ENCODE data around the gene EOLA1.

Gene EOLA1

GRCh38 chrX:149513825-149514428, 26.9 kb upstream of the EOLA1 start:
- no peak overlapping the region for H4K8ac ChIP-seq (ENCODE audit: low read depth, low read length)
- WGBS, 2 donors (ENCODE audit: extremely low coverage in 2 of 2, insufficient read length in 2 of 2, insufficient replicate concordance in 1 of 2) = no CpG with 5 or more reads among the region's 9 CpGs
- H3K4me1 ChIP-seq (ENCODE audit: control insufficient read depth in 2 of 2, insufficient read depth in 1 of 2, low read depth in 1 of 2, low read length in 2 of 2) = peaks cover 0 to 2% of the 10 kb centered on the region in 2 donors
- no peak overlapping the region for H2AK5ac ChIP-seq (ENCODE audit: low read depth, low read length)
- H2BK120ac ChIP-seq (ENCODE audit: low read depth, low read length) = no peak overlapping the region
- no peak overlapping the region for H3K18ac ChIP-seq (ENCODE audit: low read length)
- no peak overlapping the region for H2AFZ ChIP-seq (ENCODE audit: low read length)
- no peak overlapping the region for H3K4me3 ChIP-seq (ENCODE audit: low read length in 2 of 2)
- H2BK15ac ChIP-seq (ENCODE audit: low read length) = no peak overlapping the region
- H3K36me3 ChIP-seq (replicated peaks in 1 of 2; ENCODE audit: control insufficient read depth in 2 of 2, insufficient read depth in 2 of 2, low read length in 2 of 2) = no peaks in the 10 kb centered on the region
- H3K9me3 ChIP-seq (replicated peaks in 1 of 2; ENCODE audit: control insufficient read depth in 2 of 2, insufficient read depth in 1 of 2, low read depth in 1 of 2, low read length in 2 of 2) = no peaks in the 10 kb centered on the region
- H3K14ac ChIP-seq (ENCODE audit: low read length) = no peak overlapping the region
- H3K27ac ChIP-seq (replicated peaks; ENCODE audit: low read length) = no peak overlapping the region
- H3K79me1 ChIP-seq (ENCODE audit: low read depth, low read length) = no peaks in the 10 kb centered on the region
- no peak overlapping the region for H4K91ac ChIP-seq (ENCODE audit: low read depth, low read length, poor library complexity)
- H3K4me2 ChIP-seq (ENCODE audit: insufficient read depth, low read length, poor library complexity, severe bottlenecking) = no peak overlapping the region
- no peak overlapping the region for H3K23ac ChIP-seq (ENCODE audit: low read depth, low read length, poor library complexity)
- H3K9ac ChIP-seq (ENCODE audit: low read depth, low read length, poor library complexity) = no peak overlapping the region
- DNase-seq (ENCODE audit: low spot score) = no peak
- H2BK12ac ChIP-seq (ENCODE audit: low read length) = no peak overlapping the region
- H3K4ac ChIP-seq (ENCODE audit: low read length) = no peak overlapping the region
- H2BK5ac ChIP-seq (ENCODE audit: low read length) = no peak overlapping the region
- H3K27me3 ChIP-seq (ENCODE audit: control insufficient read depth in 3 of 3, insufficient read depth in 3 of 3, low read depth in 1 of 3, low read length in 3 of 3) = peaks cover 0 to 8% (median 0%) of the 10 kb centered on the region in 3 experiments

DNA sequence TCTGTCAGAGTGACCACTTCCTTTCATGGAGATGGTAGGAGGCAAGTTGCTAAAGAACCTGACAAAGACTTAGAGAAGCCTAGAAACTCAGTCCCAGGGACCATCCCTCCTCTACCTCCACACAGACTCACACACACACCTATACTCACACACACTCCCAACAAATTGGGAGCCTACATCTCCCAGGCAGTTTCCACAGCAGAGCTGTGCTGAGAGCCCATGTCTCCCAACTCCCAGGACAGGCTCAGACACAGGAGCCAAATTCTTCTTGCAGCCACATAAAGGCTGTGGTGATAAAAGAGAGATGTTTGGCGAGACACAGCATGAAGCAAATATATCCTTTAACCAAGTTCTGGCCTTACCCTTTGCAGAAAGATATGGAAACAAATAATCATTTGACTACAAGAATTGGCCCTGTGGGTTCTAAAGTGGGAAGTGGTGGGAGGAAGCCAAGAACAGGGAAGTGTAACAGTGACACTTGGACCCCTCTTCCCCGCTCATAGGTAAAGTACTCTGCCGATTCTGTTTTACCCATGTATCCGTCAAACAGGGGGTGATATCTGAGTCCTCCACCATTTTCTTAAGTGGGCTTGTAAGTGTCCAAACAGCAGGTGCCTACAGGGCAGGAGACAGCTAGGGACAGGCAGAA, 24.7 kb upstream of the EOLA1 start:
- no CpG with 5 or more reads among the region's 4 CpGs for WGBS, 2 donors (ENCODE audit: extremely low coverage in 2 of 2, insufficient read length in 2 of 2, insufficient replicate concordance in 1 of 2)
- Histone ChIP-seq H2AFZ (ENCODE audit: low read length) (no peak overlapping the region), H3K4me2 (ENCODE audit: insufficient read depth, low read length, poor library complexity, severe bottlenecking) (no peak overlapping the region), H3K4me1 (ENCODE audit: control insufficient read depth in 2 of 2, insufficient read depth in 1 of 2, low read depth in 1 of 2, low read length in 2 of 2) (peaks cover 0 to 2% of the 10 kb centered on the region in 2 donors), H3K79me1 (ENCODE audit: low read depth, low read length) (no peaks in the 10 kb centered on the region), H3K18ac (ENCODE audit: low read length) (no peak overlapping the region), H2BK120ac (ENCODE audit: low read depth, low read length) (no peak overlapping the region), H4K8ac (ENCODE audit: low read depth, low read length) (no peak overlapping the region), H4K91ac (ENCODE audit: low read depth, low read length, poor library complexity) (no peak overlapping the region), H3K27ac (replicated peaks; ENCODE audit: low read length) (no peak overlapping the region), H2BK5ac (ENCODE audit: low read length) (no peak overlapping the region), H3K9ac (ENCODE audit: low read depth, low read length, poor library complexity) (no peak overlapping the region), H3K27me3 (ENCODE audit: control insufficient read depth in 3 of 3, insufficient read depth in 3 of 3, low read depth in 1 of 3, low read length in 3 of 3) (peaks cover 0 to 3% (median 0%) of the 10 kb centered on the region in 3 experiments), H3K9me3 (replicated peaks in 1 of 2; ENCODE audit: control insufficient read depth in 2 of 2, insufficient read depth in 1 of 2, low read depth in 1 of 2, low read length in 2 of 2) (no peaks in the 10 kb centered on the region), H3K4ac (ENCODE audit: low read length) (no peak overlapping the region), H2BK12ac (ENCODE audit: low read length) (no peak overlapping the region), H3K4me3 (ENCODE audit: low read length in 2 of 2) (no peak overlapping the region), H3K14ac (ENCODE audit: low read length) (no peak overlapping the region), H3K23ac (ENCODE audit: low read depth, low read length, poor library complexity) (no peak overlapping the region), H2BK15ac (ENCODE audit: low read length) (no peak overlapping the region), H2AK5ac (ENCODE audit: low read depth, low read length) (no peak overlapping the region), H3K36me3 (replicated peaks in 1 of 2; ENCODE audit: control insufficient read depth in 2 of 2, insufficient read depth in 2 of 2, low read length in 2 of 2) (no peaks in the 10 kb centered on the region)
- DNase-seq (ENCODE audit: low spot score) = no peak

DNA sequence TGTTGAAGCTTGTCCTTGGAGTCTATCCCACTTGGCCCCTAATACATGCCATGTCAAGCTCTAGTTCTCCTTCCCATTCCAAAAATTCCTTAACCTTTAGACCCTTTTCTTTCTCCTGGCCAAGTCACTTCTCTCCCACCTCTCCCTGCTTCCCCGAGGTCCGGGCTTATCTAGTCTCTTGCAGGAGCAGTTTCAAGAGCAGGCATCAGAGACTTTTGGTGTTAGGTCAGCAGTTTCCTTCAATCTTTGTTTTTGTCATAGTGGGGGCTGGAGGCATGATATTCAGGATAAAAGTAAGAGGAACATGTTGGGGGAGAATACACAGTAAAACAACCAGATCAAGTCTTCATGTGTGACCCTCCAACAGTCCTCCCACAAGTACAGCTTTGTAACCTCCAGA, 24.2 kb upstream of the EOLA1 start:
- no peaks in the 10 kb centered on the region for H3K79me1 ChIP-seq (ENCODE audit: low read depth, low read length)
- no peak overlapping the region for H2BK120ac ChIP-seq (ENCODE audit: low read depth, low read length)

GRCh38 chrX:149517308-149517707, 23.5 kb upstream of the EOLA1 start:
- Histone ChIP-seq H3K23ac (ENCODE audit: low read depth, low read length, poor library complexity) (no peak overlapping the region), H3K4me2 (ENCODE audit: insufficient read depth, low read length, poor library complexity, severe bottlenecking) (no peak overlapping the region), H3K18ac (ENCODE audit: low read length) (no peak overlapping the region), H3K4me3 (ENCODE audit: low read length in 2 of 2) (no peak overlapping the region), H3K4me1 (ENCODE audit: control insufficient read depth in 2 of 2, insufficient read depth in 1 of 2, low read depth in 1 of 2, low read length in 2 of 2) (peaks cover 0 to 2% of the 10 kb centered on the region in 2 donors), H4K91ac (ENCODE audit: low read depth, low read length, poor library complexity) (no peak overlapping the region), H2BK12ac (ENCODE audit: low read length) (no peak overlapping the region), H3K4ac (ENCODE audit: low read length) (no peak overlapping the region), H2BK120ac (ENCODE audit: low read depth, low read length) (no peak overlapping the region), H3K9me3 (replicated peaks in 1 of 2; ENCODE audit: control insufficient read depth in 2 of 2, insufficient read depth in 1 of 2, low read depth in 1 of 2, low read length in 2 of 2) (no peaks in the 10 kb centered on the region), H3K27me3 (ENCODE audit: control insufficient read depth in 3 of 3, insufficient read depth in 3 of 3, low read depth in 1 of 3, low read length in 3 of 3) (peaks cover 0 to 3% (median 0%) of the 10 kb centered on the region in 3 experiments), H2AK5ac (ENCODE audit: low read depth, low read length) (no peak overlapping the region), H3K79me1 (ENCODE audit: low read depth, low read length) (no peaks in the 10 kb centered on the region), H3K14ac (ENCODE audit: low read length) (no peak overlapping the region), H3K27ac (replicated peaks; ENCODE audit: low read length) (no peak overlapping the region), H2BK5ac (ENCODE audit: low read length) (no peak overlapping the region), H2AFZ (ENCODE audit: low read length) (no peak overlapping the region), H4K8ac (ENCODE audit: low read depth, low read length) (no peak overlapping the region), H3K36me3 (replicated peaks in 1 of 2; ENCODE audit: control insufficient read depth in 2 of 2, insufficient read depth in 2 of 2, low read length in 2 of 2) (no peaks in the 10 kb centered on the region), H3K9ac (ENCODE audit: low read depth, low read length, poor library complexity) (no peak overlapping the region), H2BK15ac (ENCODE audit: low read length) (no peak overlapping the region)
- WGBS, 2 donors (ENCODE audit: extremely low coverage in 2 of 2, insufficient read length in 2 of 2, insufficient replicate concordance in 1 of 2) = no CpG with 5 or more reads among the region's 1 CpG
- DNase-seq (ENCODE audit: low spot score) = no peak

More for the DNA sequence above, 24.2 kb upstream of the EOLA1 start:
- Histone ChIP-seq H3K18ac (ENCODE audit: low read length) (no peak overlapping the region), H4K8ac (ENCODE audit: low read depth, low read length) (no peak overlapping the region), H3K27me3 (ENCODE audit: control insufficient read depth in 3 of 3, insufficient read depth in 3 of 3, low read depth in 1 of 3, low read length in 3 of 3) (peaks cover 0 to 3% (median 0%) of the 10 kb centered on the region in 3 experiments), H3K27ac (replicated peaks; ENCODE audit: low read length) (no peak overlapping the region), H2BK5ac (ENCODE audit: low read length) (no peak overlapping the region), H2AFZ (ENCODE audit: low read length) (no peak overlapping the region), H2BK12ac (ENCODE audit: low read length) (no peak overlapping the region), H3K14ac (ENCODE audit: low read length) (no peak overlapping the region), H3K4ac (ENCODE audit: low read length) (no peak overlapping the region), H2AK5ac (ENCODE audit: low read depth, low read length) (no peak overlapping the region), H2BK15ac (ENCODE audit: low read length) (no peak overlapping the region), H3K36me3 (replicated peaks in 1 of 2; ENCODE audit: control insufficient read depth in 2 of 2, insufficient read depth in 2 of 2, low read length in 2 of 2) (no peaks in the 10 kb centered on the region), H3K4me2 (ENCODE audit: insufficient read depth, low read length, poor library complexity, severe bottlenecking) (no peak overlapping the region), H3K23ac (ENCODE audit: low read depth, low read length, poor library complexity) (no peak overlapping the region), H3K4me1 (ENCODE audit: control insufficient read depth in 2 of 2, insufficient read depth in 1 of 2, low read depth in 1 of 2, low read length in 2 of 2) (peaks cover 0 to 2% of the 10 kb centered on the region in 2 donors), H3K9me3 (replicated peaks in 1 of 2; ENCODE audit: control insufficient read depth in 2 of 2, insufficient read depth in 1 of 2, low read depth in 1 of 2, low read length in 2 of 2) (no peaks in the 10 kb centered on the region), H3K4me3 (ENCODE audit: low read length in 2 of 2) (no peak overlapping the region), H3K9ac (ENCODE audit: low read depth, low read length, poor library complexity) (no peak overlapping the region), H4K91ac (ENCODE audit: low read depth, low read length, poor library complexity) (no peak overlapping the region)
- no peak for DNase-seq (ENCODE audit: low spot score)
- no CpG with 5 or more reads among the region's 2 CpGs for WGBS, 2 donors (ENCODE audit: extremely low coverage in 2 of 2, insufficient read length in 2 of 2, insufficient replicate concordance in 1 of 2)
